ENCODE data around the gene CLDN5.

The CLDN5 gene

GRCh38 chr22:19517171-19517500 lies 7.1 kb downstream of the CLDN5 start:
- TF ChIP-seq CTCF (IDR thresholded peaks at IDR 0.05; ENCODE audit: borderline replicate concordance, insufficient read depth, low read depth, low read length): no peak
- H3K4me3 ChIP-seq (ENCODE audit: low read depth, low read length): no peak overlapping the region

GRCh38 chr22:19516378-19517170 lies 7.6 kb downstream of the CLDN5 start:
- H3K4me3 ChIP-seq (ENCODE audit: low read depth, low read length): no peak overlapping the region
- TF ChIP-seq CTCF (IDR thresholded peaks at IDR 0.05; ENCODE audit: borderline replicate concordance, insufficient read depth, low read depth, low read length): no peak

GRCh38 chr22:19515654-19516377 lies 8.4 kb downstream of the CLDN5 start:
- no peak overlapping the region for H3K4me3 ChIP-seq (ENCODE audit: low read depth, low read length)
- TF ChIP-seq CTCF (IDR thresholded peaks at IDR 0.05; ENCODE audit: borderline replicate concordance, insufficient read depth, low read depth, low read length): no peak

- no peak overlapping the region for H3K4me3 ChIP-seq (ENCODE audit: low read depth, low read length)
Measured at GRCh38 chr22:19514831-19515565, 9.2 kb downstream of the CLDN5 start.

GRCh38 chr22:19513823-19514222 lies 10.4 kb downstream of the CLDN5 start:
- H3K4me3 ChIP-seq (ENCODE audit: low read depth, low read length): no peak overlapping the region
- no peak for TF ChIP-seq CTCF (IDR thresholded peaks at IDR 0.05; ENCODE audit: borderline replicate concordance, insufficient read depth, low read depth, low read length)

More at GRCh38 chr22:19514831-19515565, 9.2 kb downstream of the CLDN5 start:
- no peak for TF ChIP-seq CTCF (IDR thresholded peaks at IDR 0.05; ENCODE audit: borderline replicate concordance, insufficient read depth, low read depth, low read length)

- TF ChIP-seq CTCF (IDR thresholded peaks at IDR 0.05; ENCODE audit: borderline replicate concordance, insufficient read depth, low read depth, low read length): no peak
- H3K4me3 ChIP-seq (ENCODE audit: low read depth, low read length): no peak overlapping the region
Measured at GRCh38 chr22:19510919-19511341, 13.3 kb downstream of the CLDN5 start.

Measured in GM12875 (cell line).